NCI-H2227 (cell line): ENCODE results near the gene VCY.
"Not testable (repeated sequence)": the region's sequence is repeated elsewhere in the genome, so short reads cannot be mapped to it uniquely, and the experiment has no call there.

Experiments used
- DNase-seq: peaks from one replicate; lab custom pipeline; 2025; ENCODE audit not compliant: unreplicated experiment; lab: John Stamatoyannopoulos, UW

The VCY gene

DNA sequence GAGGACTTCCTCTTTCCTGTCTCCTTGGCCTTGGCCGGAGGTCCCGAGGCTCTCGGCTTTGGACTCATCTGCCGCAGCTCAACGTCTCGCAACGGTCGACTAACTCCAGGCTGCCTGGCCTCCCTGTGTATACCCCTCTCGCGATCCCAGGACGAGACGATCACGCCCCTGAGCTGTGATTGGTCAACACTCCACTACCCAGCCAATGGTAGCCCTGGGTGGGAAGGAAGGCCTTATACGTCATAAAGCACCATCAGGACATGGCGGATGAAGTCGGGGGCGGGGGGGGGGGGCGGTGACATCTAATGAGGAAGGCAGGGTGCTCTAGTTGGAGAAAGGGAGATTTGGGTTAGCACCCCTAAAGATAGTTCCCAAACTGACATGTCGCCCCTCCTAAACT lies at the start of gene VCY:
Gene VCY (minus strand): TSS at position 101 of the 400 bp plus-strand sequence. CDS start 33 bp downstream, at position 68.
- DNase-seq, result not testable (repeated sequence)

DNA sequence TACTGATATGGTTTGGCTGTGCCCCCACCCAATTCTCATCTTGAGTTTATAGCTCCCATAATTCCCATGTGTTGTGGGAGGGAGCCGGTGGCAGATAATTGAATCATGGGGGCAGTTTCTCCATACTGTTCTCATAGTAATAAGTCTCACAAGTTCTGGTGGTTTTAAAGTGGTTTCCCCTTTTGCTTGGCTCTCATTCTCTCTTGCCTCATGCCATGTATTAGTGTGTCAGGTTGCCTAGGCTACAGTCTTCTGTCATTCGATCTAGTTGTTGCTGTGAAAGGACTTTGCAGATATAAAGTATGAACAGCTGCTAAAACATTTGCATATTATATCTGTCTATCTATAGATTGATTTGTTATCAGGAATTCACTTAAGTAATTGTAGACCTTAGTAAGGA lies 44.1 kb upstream of the VCY start:
- DNase-seq, result not testable (repeated sequence)

DNA sequence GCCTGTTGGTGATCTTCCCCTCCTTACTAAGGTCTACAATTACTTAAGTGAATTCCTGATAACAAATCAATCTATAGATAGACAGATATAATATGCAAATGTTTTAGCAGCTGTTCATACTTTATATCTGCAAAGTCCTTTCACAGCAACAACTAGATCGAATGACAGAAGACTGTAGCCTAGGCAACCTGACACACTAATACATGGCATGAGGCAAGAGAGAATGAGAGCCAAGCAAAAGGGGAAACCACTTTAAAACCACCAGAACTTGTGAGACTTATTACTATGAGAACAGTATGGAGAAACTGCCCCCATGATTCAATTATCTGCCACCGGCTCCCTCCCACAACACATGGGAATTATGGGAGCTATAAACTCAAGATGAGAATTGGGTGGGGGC lies 25.6 kb upstream of the VCY start:
- not testable (repeated sequence) for DNase-seq

DNA sequence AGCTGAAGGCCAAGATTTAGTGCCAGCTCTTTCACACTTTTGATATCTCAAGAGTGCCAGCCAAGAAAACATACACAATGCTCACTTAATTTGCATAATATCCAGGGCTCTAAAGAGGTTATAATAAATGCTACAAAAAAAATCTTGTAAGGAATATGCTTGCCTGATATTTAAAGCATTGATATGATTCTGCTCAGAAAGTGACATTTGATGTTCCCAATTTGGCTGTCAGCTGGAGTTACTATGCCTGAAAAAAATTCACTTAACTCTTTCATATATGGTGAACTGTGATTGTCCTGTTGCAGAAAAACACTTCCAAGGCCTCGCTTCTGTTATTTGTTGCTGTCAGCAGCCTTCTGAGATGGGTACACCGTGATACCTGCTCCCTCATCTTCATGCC lies 43.9 kb downstream of the VCY start:
- not testable (repeated sequence) for DNase-seq
